ENCODE data around the gene BCR.

GRCh38 chr22:23222033-23222792 lies 41.9 kb downstream of the BCR start:
- TF ChIP-seq CTCF (conservative IDR thresholded peaks at IDR 0.05 in 1 of 2, IDR thresholded peaks at IDR 0.05 in 1 of 2; ENCODE audit: low read depth in 1 of 2, low read length in 2 of 2) (no peak), EZH2 (IDR thresholded peaks at IDR 0.05; ENCODE audit: low read length, missing control alignments) (no peak)
